Neutrophil (primary cell): ENCODE measurements around the gene PAPPA2.

Experiments used
- H3K27ac ChIP-seq: fragments of 200-600 bp; sonication (generic); 2 replicates; pipeline ENCODE4 v1.5.1; 2016; ENCODE audit warnings: mild to moderate bottlenecking, moderate library complexity
- H3K27me3 ChIP-seq: fragments of 200-600 bp; sonication (generic); 2 replicates; pipeline ENCODE4 v1.6.0; 2016; ENCODE audit warnings: mild to moderate bottlenecking
- H3K36me3 ChIP-seq: fragments of 200-600 bp; sonication (generic); 2 replicates; pipeline ENCODE4 v1.5.1; 2017
- H3K4me1 ChIP-seq, 2 experiments: fragments of 200-600 bp in 1 of 2; sonication (generic) in 1 of 2; 1 replicate in 1 of 2; 2 replicates in 1 of 2; pipeline versions ENCODE4 v1.5.1 to v1.6.1; 2013 to 2016; ENCODE audit warnings: low read depth in 1 of 2, low read length in 1 of 2, mild to moderate bottlenecking in 1 of 2, moderate library complexity in 1 of 2; ENCODE audit not compliant: control insufficient read depth in 1 of 2, insufficient read depth in 1 of 2
- H3K4me3 ChIP-seq, 2 experiments: fragments of 200-600 bp in 1 of 2; sonication (generic) in 1 of 2; 1 replicate in 1 of 2; 2 replicates in 1 of 2; pipeline ENCODE4 v1.5.1; 2013 to 2016; ENCODE audit warnings: low read depth in 1 of 2, low read length in 1 of 2, mild to moderate bottlenecking in 1 of 2, moderate library complexity in 1 of 2
- H3K9me3 ChIP-seq: fragments of 200-600 bp; sonication (generic); 2 replicates; pipeline ENCODE4 v1.5.1; 2016
- TF ChIP-seq, protein P1 (sequence below): fragments of 200-600 bp; sonication (generic); IDR thresholded peaks from 2 replicates; pipeline ENCODE4 v1.5.1; 2016; ENCODE audit warnings: antibody characterized with exemption

The PAPPA2 gene

DNA sequence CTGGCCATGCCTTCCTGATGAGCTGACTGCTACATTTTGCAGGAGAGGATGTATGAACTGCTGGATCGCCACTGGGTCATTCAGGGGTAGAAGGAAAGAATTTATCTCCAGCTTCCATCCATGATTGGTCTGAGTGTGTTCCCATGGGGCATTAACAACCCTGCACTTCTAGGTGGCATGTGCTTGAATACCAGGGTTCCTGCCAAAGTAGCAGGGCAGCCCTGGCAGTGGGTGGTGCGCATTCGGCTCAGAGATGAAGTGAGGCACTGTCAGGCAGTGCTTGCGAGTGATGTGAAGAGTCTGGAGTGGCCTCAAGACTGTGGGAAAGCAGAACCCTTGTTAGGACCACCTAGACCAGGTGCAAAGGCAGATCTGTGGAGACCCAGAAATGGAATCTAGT, 406.6 kb downstream of the PAPPA2 start:
- H3K9me3 ChIP-seq = no peaks in the 10 kb centered on the region
- H3K27me3 ChIP-seq = no peaks in the 10 kb centered on the region
- TF ChIP-seq, protein P1, sequence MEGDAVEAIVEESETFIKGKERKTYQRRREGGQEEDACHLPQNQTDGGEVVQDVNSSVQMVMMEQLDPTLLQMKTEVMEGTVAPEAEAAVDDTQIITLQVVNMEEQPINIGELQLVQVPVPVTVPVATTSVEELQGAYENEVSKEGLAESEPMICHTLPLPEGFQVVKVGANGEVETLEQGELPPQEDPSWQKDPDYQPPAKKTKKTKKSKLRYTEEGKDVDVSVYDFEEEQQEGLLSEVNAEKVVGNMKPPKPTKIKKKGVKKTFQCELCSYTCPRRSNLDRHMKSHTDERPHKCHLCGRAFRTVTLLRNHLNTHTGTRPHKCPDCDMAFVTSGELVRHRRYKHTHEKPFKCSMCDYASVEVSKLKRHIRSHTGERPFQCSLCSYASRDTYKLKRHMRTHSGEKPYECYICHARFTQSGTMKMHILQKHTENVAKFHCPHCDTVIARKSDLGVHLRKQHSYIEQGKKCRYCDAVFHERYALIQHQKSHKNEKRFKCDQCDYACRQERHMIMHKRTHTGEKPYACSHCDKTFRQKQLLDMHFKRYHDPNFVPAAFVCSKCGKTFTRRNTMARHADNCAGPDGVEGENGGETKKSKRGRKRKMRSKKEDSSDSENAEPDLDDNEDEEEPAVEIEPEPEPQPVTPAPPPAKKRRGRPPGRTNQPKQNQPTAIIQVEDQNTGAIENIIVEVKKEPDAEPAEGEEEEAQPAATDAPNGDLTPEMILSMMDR = no peak
- no peaks in the 10 kb centered on the region for H3K36me3 ChIP-seq
- H3K27ac ChIP-seq = no peak overlapping the region
- H3K4me3 ChIP-seq = no peak overlapping the region
- H3K4me1 ChIP-seq = no peaks in the 10 kb centered on the region

DNA sequence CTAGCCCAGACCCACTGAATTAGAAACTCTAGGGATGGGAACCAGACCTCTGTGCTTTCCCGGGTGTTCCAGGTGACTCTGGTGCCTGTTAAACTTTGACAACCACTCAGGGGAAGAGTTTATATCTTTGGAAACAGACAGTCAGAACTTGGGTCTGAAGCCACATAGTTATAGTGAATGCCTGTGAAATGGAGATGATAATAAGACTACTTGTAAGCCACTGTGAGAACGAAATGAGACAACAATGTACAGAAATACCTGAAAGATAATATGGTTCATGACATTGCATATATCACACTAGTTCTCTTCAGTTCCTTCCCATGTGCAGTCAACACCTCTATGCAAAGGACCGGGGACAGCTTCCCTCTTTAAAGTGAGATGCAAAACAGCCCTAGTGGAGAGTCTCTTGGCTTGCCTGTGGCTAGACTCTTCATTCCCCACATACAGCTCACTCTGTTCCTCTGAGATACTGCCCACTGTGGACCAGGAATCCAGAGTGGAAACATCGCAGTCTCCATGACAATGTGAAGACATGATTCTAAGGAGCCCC, 414.1 kb downstream of the PAPPA2 start:
- Histone ChIP-seq H3K36me3 (no peaks in the 10 kb centered on the region), H3K9me3 (no peaks in the 10 kb centered on the region), H3K27me3 (no peaks in the 10 kb centered on the region), H3K4me3 (no peak overlapping the region), H3K27ac (no peak overlapping the region), H3K4me1 (no peaks in the 10 kb centered on the region)
- TF ChIP-seq, protein P1 = no peak

- Histone ChIP-seq H3K27ac (no peak overlapping the region), H3K4me3 (no peak overlapping the region), H3K27me3 (no peaks in the 10 kb centered on the region), H3K9me3 (no peaks in the 10 kb centered on the region), H3K36me3 (no peaks in the 10 kb centered on the region), H3K4me1 (no peaks in the 10 kb centered on the region)
- TF ChIP-seq, protein P1 = no peak
Observed at GRCh38 chr1:176877557-176877956, 414.6 kb downstream of the PAPPA2 start.

DNA sequence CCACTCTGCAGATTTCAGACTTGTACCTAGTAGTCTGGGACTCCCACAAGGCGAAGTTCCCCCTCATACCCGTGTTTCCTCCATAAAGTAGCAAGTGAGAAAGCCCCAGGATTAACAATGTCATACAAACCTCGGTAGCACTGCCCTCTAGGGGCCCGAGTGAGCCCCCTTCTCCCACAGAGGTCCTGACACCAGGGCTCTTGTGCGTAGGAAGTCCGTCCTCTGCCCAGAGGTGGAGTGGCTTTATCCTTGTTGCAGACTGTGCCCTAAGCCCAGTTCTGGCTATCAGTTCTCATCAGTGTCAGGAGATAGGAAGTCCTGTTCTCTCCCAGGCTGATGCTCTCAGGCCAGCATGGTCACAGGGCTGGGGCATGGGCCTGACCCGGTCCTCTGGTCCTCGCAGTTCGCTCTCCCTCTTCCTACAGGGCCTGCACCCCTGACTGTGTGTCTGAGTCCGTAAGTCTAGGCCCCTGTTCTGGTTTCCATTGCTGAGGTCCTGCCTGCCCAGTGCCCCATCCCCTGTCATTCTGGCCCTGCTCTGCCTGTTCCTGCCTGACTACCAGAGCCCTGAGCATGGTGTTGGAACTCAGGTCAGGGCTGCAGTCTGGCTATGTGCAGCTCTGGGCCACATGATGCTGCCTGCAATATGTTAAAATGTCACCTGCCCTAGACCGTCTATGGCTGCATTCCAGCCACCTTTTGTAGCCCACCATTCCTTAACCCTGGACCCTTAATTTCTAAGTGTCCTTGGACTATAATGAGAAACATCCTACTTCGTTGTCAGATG, 416.0 kb downstream of the PAPPA2 start:
- Histone ChIP-seq H3K4me3 (no peak overlapping the region), H3K36me3 (no peaks in the 10 kb centered on the region), H3K4me1 (no peaks in the 10 kb centered on the region), H3K27ac (no peak overlapping the region), H3K9me3 (no peaks in the 10 kb centered on the region), H3K27me3 (no peaks in the 10 kb centered on the region)
- TF ChIP-seq, protein P1 = no peak

DNA sequence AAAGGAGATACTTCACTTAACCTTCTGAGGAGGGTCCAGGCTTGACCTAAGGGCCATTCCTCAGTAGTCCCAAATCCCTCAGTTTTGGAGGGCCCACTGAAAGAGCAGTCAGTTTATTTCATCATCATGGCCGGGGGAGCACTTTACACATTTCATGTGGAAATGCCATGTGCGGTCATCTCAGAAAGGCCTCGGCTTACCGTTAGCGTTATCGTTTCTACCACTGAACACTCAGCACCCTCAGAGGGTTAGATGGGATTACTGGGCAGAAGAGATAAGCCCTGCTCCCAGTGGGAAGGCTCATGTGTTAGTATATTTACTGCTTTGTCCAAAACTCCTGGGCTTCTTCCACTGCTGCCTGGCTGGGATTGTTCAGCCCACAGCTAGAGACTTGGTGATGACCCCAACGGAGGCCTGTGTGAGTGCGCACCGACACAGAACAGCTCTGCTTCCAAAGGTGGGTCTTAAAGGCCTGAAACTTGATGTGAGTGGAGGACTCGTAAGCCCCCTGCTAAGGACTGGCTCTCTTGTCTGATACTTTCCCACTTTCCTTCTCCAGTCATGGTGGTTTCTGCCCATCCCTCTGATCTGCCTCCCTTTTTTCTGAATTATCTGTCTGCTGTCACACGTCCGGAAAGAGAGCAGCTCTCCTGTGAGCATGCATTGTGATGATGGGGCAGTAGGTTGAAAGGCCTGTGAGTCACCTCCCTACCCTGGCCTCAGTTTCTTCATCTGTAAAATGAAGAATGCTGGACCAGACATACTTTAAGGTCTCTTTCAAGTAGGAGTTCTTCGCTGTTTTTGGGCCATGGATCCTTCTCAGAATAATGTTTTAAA, 417.0 kb downstream of the PAPPA2 start:
- TF ChIP-seq, protein P1 = no peak
- Histone ChIP-seq H3K4me3 (no peak overlapping the region), H3K36me3 (no peaks in the 10 kb centered on the region), H3K27me3 (no peaks in the 10 kb centered on the region), H3K9me3 (no peaks in the 10 kb centered on the region), H3K27ac (no peak overlapping the region), H3K4me1 (no peaks in the 10 kb centered on the region)
